Measurements from ENCODE around the gene COPS7B.

GRCh38 chr2:231764124-231764523 is 22.1 kb upstream of the COPS7B start:
- no peak for TF ChIP-seq CTCF (IDR thresholded peaks at IDR 0.05; ENCODE audit: low read depth, low read length, poor library complexity, severe bottlenecking)
- no peak for TF ChIP-seq EZH2phosphoT487 (IDR thresholded peaks at IDR 0.05; ENCODE audit: borderline replicate concordance, low read length)
